GM20431 (cell line): ENCODE data around the gene ABCA5.

ENCODE experiments used
- in situ Hi-C: fragments of 300-500 bp; cut with MseI, MboI; formaldehyde crosslinking; loops from one replicate; pipeline ENCODE4 v1.15.0; 2020; ENCODE audit warnings: low sequenced_read_pairs; ENCODE audit not compliant: unreplicated experiment

Gene ABCA5, protein sequence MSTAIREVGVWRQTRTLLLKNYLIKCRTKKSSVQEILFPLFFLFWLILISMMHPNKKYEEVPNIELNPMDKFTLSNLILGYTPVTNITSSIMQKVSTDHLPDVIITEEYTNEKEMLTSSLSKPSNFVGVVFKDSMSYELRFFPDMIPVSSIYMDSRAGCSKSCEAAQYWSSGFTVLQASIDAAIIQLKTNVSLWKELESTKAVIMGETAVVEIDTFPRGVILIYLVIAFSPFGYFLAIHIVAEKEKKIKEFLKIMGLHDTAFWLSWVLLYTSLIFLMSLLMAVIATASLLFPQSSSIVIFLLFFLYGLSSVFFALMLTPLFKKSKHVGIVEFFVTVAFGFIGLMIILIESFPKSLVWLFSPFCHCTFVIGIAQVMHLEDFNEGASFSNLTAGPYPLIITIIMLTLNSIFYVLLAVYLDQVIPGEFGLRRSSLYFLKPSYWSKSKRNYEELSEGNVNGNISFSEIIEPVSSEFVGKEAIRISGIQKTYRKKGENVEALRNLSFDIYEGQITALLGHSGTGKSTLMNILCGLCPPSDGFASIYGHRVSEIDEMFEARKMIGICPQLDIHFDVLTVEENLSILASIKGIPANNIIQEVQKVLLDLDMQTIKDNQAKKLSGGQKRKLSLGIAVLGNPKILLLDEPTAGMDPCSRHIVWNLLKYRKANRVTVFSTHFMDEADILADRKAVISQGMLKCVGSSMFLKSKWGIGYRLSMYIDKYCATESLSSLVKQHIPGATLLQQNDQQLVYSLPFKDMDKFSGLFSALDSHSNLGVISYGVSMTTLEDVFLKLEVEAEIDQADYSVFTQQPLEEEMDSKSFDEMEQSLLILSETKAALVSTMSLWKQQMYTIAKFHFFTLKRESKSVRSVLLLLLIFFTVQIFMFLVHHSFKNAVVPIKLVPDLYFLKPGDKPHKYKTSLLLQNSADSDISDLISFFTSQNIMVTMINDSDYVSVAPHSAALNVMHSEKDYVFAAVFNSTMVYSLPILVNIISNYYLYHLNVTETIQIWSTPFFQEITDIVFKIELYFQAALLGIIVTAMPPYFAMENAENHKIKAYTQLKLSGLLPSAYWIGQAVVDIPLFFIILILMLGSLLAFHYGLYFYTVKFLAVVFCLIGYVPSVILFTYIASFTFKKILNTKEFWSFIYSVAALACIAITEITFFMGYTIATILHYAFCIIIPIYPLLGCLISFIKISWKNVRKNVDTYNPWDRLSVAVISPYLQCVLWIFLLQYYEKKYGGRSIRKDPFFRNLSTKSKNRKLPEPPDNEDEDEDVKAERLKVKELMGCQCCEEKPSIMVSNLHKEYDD (N-terminal part only)

GRCh38 chr17:69327060-69327831 lies at the start of gene ABCA5:
TSS of gene ABCA5 (minus strand) at chr17:69327133. CDS start at chr17:69314415, 12,718 bp downstream.
- in situ Hi-C loops = loop anchor here (25.0 kb wide), 1 partner anchor 185 kb away; no protein-coding TSS in a partner anchor

DNA sequence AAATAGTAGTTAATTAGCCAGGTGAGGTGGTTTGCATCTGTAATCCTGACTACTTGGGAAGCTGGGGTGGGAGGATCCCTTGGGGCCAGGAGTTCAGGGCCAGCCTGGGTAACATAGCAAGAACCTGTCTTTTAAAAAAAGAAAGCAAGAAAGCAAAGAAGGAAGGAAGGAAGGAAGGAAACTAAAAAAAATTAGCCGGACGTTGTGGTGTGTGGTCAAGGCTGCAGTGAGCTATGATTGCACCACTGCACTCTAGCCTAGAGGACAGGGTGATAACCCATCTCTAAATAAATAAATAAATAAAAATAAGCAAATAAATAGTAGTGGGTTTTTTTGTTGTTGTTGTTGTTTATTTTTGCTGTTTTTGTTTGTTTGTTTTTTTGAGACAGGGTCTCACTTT lies 48.3 kb upstream of the ABCA5 start:
- in situ Hi-C loops = no loop called here

- in situ Hi-C loops = no loop called here
Observed at GRCh38 chr17:69373069-69373468, 46.1 kb upstream of the ABCA5 start.

DNA sequence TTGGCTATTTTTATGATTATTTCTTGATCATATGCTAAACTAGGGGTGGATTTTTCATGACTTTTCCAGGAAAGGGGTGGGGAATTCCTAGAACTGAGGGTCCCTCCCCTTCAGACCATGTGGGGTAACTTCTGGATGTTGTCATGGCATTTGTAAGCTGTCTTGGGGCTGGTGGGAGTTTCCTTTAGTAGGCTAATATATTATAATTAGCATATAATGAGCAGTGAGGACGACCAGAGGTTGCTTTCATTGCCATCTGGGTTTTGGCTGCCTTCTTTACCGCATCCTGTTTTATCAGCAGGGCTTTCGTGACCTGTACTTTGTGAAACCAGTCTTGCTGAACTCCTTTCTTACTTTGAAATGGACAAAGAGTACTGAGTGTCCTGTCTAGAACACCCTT lies 40.4 kb upstream of the ABCA5 start:
- in situ Hi-C loops = no loop called here

- in situ Hi-C loops = no loop called here
Observed at GRCh38 chr17:69363488-69364210, 36.7 kb upstream of the ABCA5 start.

DNA sequence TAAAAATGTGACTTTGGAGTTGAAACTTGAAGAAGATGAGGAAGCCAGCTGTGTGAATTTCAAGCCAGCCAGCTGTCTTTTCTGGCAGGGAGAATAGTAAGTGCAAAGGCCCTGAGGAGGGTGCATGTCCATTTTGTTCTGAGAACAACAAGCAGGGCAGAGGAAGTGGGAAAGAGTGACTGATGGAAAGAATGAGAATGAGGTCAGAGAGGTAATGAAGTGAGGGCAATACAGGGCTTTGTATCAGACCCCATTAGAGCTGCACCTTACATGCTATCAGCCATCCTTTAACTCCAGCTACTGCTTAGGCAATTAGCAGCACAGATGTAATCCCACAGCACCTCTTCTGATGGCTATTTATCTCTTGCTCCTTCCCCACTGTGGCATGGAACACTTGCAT lies 34.2 kb upstream of the ABCA5 start:
- in situ Hi-C loops = no loop called here

GRCh38 chr17:69358688-69359596 lies 32.0 kb upstream of the ABCA5 start:
- in situ Hi-C loops = no loop called here

GRCh38 chr17:69357701-69358100 lies 30.8 kb upstream of the ABCA5 start:
- in situ Hi-C loops = no loop called here

DNA sequence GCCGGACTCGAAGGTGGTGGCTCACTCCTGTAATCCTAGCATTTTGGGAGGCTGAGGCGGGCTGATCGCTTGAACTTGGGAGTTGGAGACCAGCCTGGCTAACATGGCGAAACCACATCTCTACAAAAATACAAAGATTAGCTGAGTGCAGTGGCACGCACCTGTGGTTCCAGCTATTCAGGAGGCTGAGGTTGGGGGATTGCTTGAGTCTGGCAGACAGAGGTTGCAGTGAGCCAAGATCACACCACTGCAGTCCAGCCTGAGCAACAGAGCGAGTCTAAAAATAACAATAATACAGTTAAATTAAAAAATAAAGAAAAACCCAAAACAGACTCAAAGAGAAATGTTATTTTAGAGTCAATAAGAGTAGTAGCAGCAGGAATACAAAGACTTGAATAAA lies 29.7 kb upstream of the ABCA5 start:
- in situ Hi-C loops = no loop called here

DNA sequence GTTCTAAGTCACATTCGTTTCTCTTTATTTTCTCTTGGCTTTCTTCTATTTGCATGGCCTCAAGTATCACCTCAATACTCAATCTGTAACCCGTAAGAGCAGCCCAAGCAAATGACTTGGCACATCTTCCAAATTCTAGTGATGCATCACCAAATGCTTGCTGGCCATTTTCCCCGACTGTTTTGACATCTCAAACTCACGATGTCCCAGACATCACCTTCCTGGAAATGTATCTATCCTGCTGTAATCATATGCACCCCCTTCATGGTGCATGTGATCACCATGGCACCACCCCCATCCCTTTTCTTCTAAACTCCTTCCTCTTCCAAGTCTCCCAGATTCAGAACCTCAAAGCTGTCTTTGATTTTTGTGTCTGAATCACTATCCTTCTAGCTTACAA lies 24.0 kb upstream of the ABCA5 start:
- in situ Hi-C loops = no loop called here

DNA sequence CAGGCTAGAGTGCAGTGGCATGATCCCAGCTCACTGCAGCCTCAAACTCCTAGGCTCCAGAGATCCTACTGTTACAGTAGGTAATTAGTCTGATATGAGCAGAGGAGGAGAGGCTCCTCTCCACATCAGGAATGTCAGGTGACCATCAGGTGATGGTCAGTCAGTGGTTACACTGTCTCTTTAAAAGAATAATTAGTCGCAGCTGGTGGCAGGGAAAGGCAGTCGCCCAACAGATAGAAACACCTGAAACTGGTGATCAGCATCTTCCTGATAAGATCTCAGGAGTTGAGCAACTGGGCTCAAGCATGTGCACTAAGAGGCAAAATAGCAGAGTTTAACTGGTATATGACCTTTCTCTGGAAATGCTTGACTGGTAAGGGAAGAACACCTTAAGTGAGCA lies 21.5 kb upstream of the ABCA5 start:
- in situ Hi-C loops = loop anchor here (25.0 kb wide), 1 partner anchor 164 kb away; no protein-coding TSS in a partner anchor

DNA sequence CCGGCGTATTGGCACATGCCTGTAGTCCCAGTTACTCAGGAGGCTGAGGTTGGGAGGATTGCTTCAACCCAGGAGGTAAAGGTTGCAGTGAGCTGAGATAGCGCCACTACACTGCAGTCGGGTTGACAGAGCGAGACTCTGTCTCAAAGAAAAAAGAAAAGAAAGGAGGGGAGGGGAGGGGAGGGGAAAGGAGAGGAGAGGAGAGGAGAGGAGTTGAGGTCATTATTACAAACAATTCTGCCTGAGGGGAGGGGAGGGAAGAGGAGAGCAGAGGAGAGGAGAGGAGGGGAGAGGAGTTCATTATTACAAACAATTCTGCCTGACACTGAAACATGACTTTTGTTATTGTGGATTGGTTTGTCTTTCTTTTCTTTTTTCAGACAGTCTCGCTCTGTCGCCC lies 19.8 kb upstream of the ABCA5 start:
- in situ Hi-C loops = loop anchor here (25.0 kb wide), 1 partner anchor 166 kb away; no protein-coding TSS in a partner anchor

DNA sequence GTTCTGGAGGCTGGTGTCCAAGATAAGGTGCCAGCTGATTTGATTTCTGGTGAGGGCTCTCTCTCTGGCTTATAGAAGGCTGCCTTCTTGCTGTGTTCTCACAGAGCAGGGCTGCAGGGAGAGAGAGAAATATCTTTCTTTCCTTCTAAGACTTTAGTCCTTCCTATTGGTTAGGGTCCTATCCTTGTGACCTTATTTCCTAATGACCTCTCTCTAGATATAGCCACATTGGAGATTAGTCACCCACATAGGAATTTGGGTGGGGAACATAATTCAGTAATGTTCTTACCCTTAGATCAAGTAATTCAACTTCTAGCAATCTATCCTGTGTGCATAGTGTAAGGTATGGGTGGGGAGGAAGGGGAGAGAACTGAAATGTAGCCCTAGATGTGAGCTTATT lies 18.0 kb upstream of the ABCA5 start:
- in situ Hi-C loops = loop anchor here (25.0 kb wide), 1 partner anchor 167 kb away; no protein-coding TSS in a partner anchor

GRCh38 chr17:69342896-69343644 lies 16.1 kb upstream of the ABCA5 start:
- in situ Hi-C loops = loop anchor here (25.0 kb wide), 1 partner anchor 169 kb away; no protein-coding TSS in a partner anchor

GRCh38 chr17:69339937-69340336 lies 13.0 kb upstream of the ABCA5 start:
- in situ Hi-C loops = loop anchor here (25.0 kb wide), 1 partner anchor 172 kb away; no protein-coding TSS in a partner anchor

GRCh38 chr17:69336996-69337395 lies 10.1 kb upstream of the ABCA5 start:
- in situ Hi-C loops = loop anchor here (25.0 kb wide), 1 partner anchor 175 kb away; no protein-coding TSS in a partner anchor

- in situ Hi-C loops = loop anchor here (25.0 kb wide), 1 partner anchor 176 kb away; no protein-coding TSS in a partner anchor
Observed at GRCh38 chr17:69336580-69336979, 9.6 kb upstream of the ABCA5 start.
